Measurements from ENCODE around the gene THSD4. TPM values are rescaled to one million over a fixed set of nuclear protein-coding genes. Genes with fewer than 3 reads are reported as not detected.

THSD4 gene
- total and polyA plus RNA-seq, 5 donors from 2014 or later: not detected

DNA sequence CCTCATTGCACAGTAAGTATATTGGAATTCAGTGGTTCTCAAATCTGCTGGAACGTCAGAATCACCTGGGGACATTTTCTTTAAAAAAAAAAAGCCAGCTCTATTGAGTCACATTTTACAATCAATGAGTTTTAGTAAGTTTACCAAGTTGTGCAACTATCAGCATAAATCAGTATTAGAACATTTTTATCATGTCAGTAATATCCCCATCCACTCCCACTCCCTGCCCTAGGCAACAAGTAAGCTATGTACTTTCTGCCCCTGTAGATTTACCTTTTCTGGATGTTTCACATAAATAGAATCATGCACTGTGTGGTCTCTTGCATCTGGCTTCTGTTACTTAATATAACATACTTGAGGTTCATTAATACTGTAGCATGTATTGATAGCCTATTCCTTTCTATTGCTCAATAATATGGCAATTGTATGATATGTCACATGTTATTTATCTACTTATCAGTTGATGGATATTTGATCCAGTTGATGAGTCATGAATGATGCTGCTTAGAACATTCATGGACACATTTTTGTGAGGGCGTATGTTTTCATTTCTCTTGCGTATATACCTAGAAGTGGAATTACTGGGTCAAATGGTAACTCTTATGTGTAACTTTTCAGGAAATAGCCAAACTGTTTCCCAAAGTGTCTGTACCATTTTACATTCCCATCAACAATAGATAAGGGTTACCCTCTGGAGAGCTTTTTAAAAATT lies 180.5 kb downstream of the THSD4 start:
- Mint-ChIP-seq H3K27ac (no peak overlapping the region), H3K4me3 (no peak overlapping the region), H3K9me3 (peaks cover 0 to 3% (median 0%) of the 10 kb centered on the region in 7 donors), H3K27me3 (peaks cover 11% of the 10 kb centered on the region), H3K4me1 (peaks cover 0 to 16% (median 10%) of the 10 kb centered on the region in 4 donors), H3K36me3 (no peaks in the 10 kb centered on the region)
- Histone ChIP-seq H3K4me1 (ENCODE audit: control insufficient read depth, insufficient read depth, low read length, poor library complexity, severe bottlenecking) (no peaks in the 10 kb centered on the region), H3K4me3 (ENCODE audit: low read depth, low read length) (no peak overlapping the region), H3K27me3 (ENCODE audit: control insufficient read depth, insufficient read depth, low read length) (no peaks in the 10 kb centered on the region), H3K36me3 (ENCODE audit: control insufficient read depth, insufficient read depth, low read length) (no peaks in the 10 kb centered on the region), H3K9me3 (ENCODE audit: control insufficient read depth in 2 of 2, low read length in 2 of 2) (no peaks in the 10 kb centered on the region), H3K27ac (ENCODE audit: insufficient read depth, low read length, poor library complexity, severe bottlenecking) (no peak overlapping the region)
- no peak for ATAC-seq (ENCODE audit: low read depth in 2 of 2)
- DNase-seq: no peak

DNA sequence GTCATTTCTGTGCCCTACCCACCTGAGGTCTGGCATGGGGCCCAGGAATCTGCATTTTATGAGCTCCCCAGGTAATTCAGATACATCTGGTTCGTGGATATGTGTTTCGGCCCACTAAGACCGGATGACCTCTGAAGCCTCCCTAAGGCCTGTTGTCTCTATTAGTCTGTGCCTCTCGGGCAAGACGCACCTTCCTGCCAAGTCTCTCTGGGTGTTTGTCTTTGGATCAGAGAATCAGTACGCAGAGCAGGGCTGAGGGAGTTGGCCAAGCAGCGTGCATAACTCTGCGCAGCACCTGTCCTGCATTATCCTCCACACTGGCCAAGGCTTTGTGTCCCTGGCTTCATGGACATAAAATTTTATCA lies 181.0 kb downstream of the THSD4 start:
- Histone ChIP-seq H3K27me3 (ENCODE audit: control insufficient read depth, insufficient read depth, low read length) (no peaks in the 10 kb centered on the region), H3K4me1 (ENCODE audit: control insufficient read depth, insufficient read depth, low read length, poor library complexity, severe bottlenecking) (no peaks in the 10 kb centered on the region), H3K4me3 (ENCODE audit: low read depth, low read length) (no peak overlapping the region), H3K27ac (ENCODE audit: insufficient read depth, low read length, poor library complexity, severe bottlenecking) (no peak overlapping the region), H3K36me3 (ENCODE audit: control insufficient read depth, insufficient read depth, low read length) (no peaks in the 10 kb centered on the region), H3K9me3 (ENCODE audit: control insufficient read depth in 2 of 2, low read length in 2 of 2) (no peaks in the 10 kb centered on the region)
- DNase-seq (no peak), ATAC-seq (ENCODE audit: low read depth in 2 of 2) (no peak)
- Mint-ChIP-seq H3K27me3 (peaks cover 11% of the 10 kb centered on the region), H3K27ac (no peak overlapping the region), H3K4me1 (peaks cover 0 to 14% (median 9%) of the 10 kb centered on the region in 4 donors), H3K9me3 (peaks cover 0 to 3% (median 0%) of the 10 kb centered on the region in 7 donors), H3K4me3 (no peak overlapping the region), H3K36me3 (no peaks in the 10 kb centered on the region)

GRCh38 chr15:71301958-71302621 lies 186.8 kb downstream of the THSD4 start:
- DNase-seq (no peak), ATAC-seq (ENCODE audit: low read depth in 2 of 2) (no peak)
- Histone ChIP-seq H3K9me3 (ENCODE audit: control insufficient read depth in 2 of 2, low read length in 2 of 2) (no peaks in the 10 kb centered on the region), H3K4me3 (ENCODE audit: low read depth, low read length) (no peak overlapping the region), H3K36me3 (ENCODE audit: control insufficient read depth, insufficient read depth, low read length) (no peaks in the 10 kb centered on the region), H3K27ac (ENCODE audit: insufficient read depth, low read length, poor library complexity, severe bottlenecking) (no peak overlapping the region), H3K27me3 (ENCODE audit: control insufficient read depth, insufficient read depth, low read length) (no peaks in the 10 kb centered on the region), H3K4me1 (ENCODE audit: control insufficient read depth, insufficient read depth, low read length, poor library complexity, severe bottlenecking) (no peaks in the 10 kb centered on the region)
- no peaks in the 10 kb centered on the region for H3K27me3 Mint-ChIP-seq
- no peaks in the 10 kb centered on the region for H3K36me3 Mint-ChIP-seq
- peaks cover 0 to 2% (median 0%) of the 10 kb centered on the region in 7 donors for H3K9me3 Mint-ChIP-seq
- H3K4me3 Mint-ChIP-seq: no peak overlapping the region
- H3K27ac Mint-ChIP-seq: no peak overlapping the region
- no peaks in the 10 kb centered on the region for H3K4me1 Mint-ChIP-seq

- Mint-ChIP-seq H3K36me3 (no peaks in the 10 kb centered on the region), H3K4me3 (no peak overlapping the region), H3K4me1 (no peaks in the 10 kb centered on the region), H3K27ac (peak overlapping the region in 1 of 3 donors; percentile 29), H3K27me3 (no peaks in the 10 kb centered on the region), H3K9me3 (peaks cover 0 to 2% (median 0%) of the 10 kb centered on the region in 7 donors)
- Histone ChIP-seq H3K27me3 (ENCODE audit: control insufficient read depth, insufficient read depth, low read length) (no peaks in the 10 kb centered on the region), H3K9me3 (ENCODE audit: control insufficient read depth in 2 of 2, low read length in 2 of 2) (no peaks in the 10 kb centered on the region), H3K4me1 (ENCODE audit: control insufficient read depth, insufficient read depth, low read length, poor library complexity, severe bottlenecking) (no peaks in the 10 kb centered on the region), H3K36me3 (ENCODE audit: control insufficient read depth, insufficient read depth, low read length) (no peaks in the 10 kb centered on the region), H3K4me3 (ENCODE audit: low read depth, low read length) (no peak overlapping the region), H3K27ac (ENCODE audit: insufficient read depth, low read length, poor library complexity, severe bottlenecking) (no peak overlapping the region)
- ATAC-seq (ENCODE audit: low read depth in 2 of 2) (no peak), DNase-seq (no peak)
Observed at GRCh38 chr15:71302861-71303410, 187.7 kb downstream of the THSD4 start.

DNA sequence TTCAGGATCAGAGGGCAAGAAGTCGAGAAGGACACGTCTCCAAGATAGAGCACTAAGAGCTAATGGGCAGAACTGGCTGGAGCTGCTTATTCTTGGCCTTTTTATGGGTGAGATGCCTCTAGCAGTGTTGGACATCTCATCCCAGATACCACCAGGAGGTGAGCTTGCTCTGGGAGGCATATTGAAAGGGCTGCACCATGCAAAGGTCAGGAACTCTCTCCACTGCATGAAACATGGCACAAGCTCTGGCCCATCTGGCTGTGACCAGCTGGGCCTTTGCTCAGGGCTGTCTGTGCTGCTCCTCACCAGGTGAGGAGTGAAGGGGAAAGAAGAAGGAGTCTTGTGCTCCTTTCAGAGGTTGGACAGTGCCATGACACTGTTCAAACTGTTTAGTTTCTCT lies 188.7 kb downstream of the THSD4 start:
- no peaks in the 10 kb centered on the region for H3K27me3 ChIP-seq (ENCODE audit: control insufficient read depth, insufficient read depth, low read length)
- Mint-ChIP-seq H3K4me3 (no peak overlapping the region), H3K27ac (no peak overlapping the region), H3K36me3 (no peaks in the 10 kb centered on the region), H3K27me3 (no peaks in the 10 kb centered on the region), H3K4me1 (no peaks in the 10 kb centered on the region), H3K9me3 (peaks cover 0 to 2% (median 0%) of the 10 kb centered on the region in 7 donors)
- no peaks in the 10 kb centered on the region for H3K9me3 ChIP-seq (ENCODE audit: control insufficient read depth in 2 of 2, low read length in 2 of 2)
- H3K4me1 ChIP-seq (ENCODE audit: control insufficient read depth, insufficient read depth, low read length, poor library complexity, severe bottlenecking): no peaks in the 10 kb centered on the region
- no peaks in the 10 kb centered on the region for H3K36me3 ChIP-seq (ENCODE audit: control insufficient read depth, insufficient read depth, low read length)
- no peak overlapping the region for H3K4me3 ChIP-seq (ENCODE audit: low read depth, low read length)
- no peak overlapping the region for H3K27ac ChIP-seq (ENCODE audit: insufficient read depth, low read length, poor library complexity, severe bottlenecking)
- DNase-seq (no peak), ATAC-seq (ENCODE audit: low read depth in 2 of 2) (no peak)

GRCh38 chr15:71304681-71305080 lies 189.4 kb downstream of the THSD4 start:
- no peak for ATAC-seq (ENCODE audit: low read depth in 2 of 2)
- Histone ChIP-seq H3K4me1 (ENCODE audit: control insufficient read depth, insufficient read depth, low read length, poor library complexity, severe bottlenecking) (no peaks in the 10 kb centered on the region), H3K9me3 (ENCODE audit: control insufficient read depth in 2 of 2, low read length in 2 of 2) (no peaks in the 10 kb centered on the region), H3K36me3 (ENCODE audit: control insufficient read depth, insufficient read depth, low read length) (no peaks in the 10 kb centered on the region), H3K27ac (ENCODE audit: insufficient read depth, low read length, poor library complexity, severe bottlenecking) (no peak overlapping the region), H3K4me3 (ENCODE audit: low read depth, low read length) (no peak overlapping the region), H3K27me3 (ENCODE audit: control insufficient read depth, insufficient read depth, low read length) (no peaks in the 10 kb centered on the region)
- Mint-ChIP-seq H3K9me3 (peaks cover 0 to 2% (median 0%) of the 10 kb centered on the region in 7 donors), H3K27me3 (no peaks in the 10 kb centered on the region), H3K4me1 (no peaks in the 10 kb centered on the region), H3K36me3 (no peaks in the 10 kb centered on the region), H3K27ac (no peak overlapping the region), H3K4me3 (no peak overlapping the region)
- no peak for DNase-seq

DNA sequence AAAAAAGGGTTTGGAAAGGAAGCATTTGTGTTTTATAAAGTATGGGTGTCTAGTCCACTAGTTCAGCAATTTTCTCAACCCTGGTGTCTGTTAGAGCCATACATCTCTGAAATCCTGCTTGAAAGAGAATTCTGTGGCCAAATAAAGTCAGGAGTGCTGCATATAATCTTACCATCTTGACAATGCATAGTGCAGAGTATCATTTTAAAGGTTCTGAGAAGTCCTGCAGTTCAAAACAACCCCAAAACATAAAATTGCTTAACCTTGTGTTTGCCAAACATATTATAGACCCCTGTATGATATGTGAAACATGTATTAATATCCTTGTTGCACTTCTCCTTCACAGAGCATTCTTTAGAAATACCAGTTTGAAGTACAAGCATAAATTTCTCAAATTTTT lies 191.3 kb downstream of the THSD4 start:
- Mint-ChIP-seq H3K27ac (no peak overlapping the region), H3K27me3 (no peaks in the 10 kb centered on the region), H3K4me1 (no peaks in the 10 kb centered on the region), H3K9me3 (peaks cover 0 to 2% (median 0%) of the 10 kb centered on the region in 7 donors), H3K36me3 (no peaks in the 10 kb centered on the region), H3K4me3 (no peak overlapping the region)
- H3K27me3 ChIP-seq (ENCODE audit: control insufficient read depth, insufficient read depth, low read length): no peaks in the 10 kb centered on the region
- DNase-seq (no peak), ATAC-seq (ENCODE audit: low read depth in 2 of 2) (no peak)
- no peak overlapping the region for H3K4me3 ChIP-seq (ENCODE audit: low read depth, low read length)
- no peaks in the 10 kb centered on the region for H3K9me3 ChIP-seq (ENCODE audit: control insufficient read depth in 2 of 2, low read length in 2 of 2)
- no peak overlapping the region for H3K27ac ChIP-seq (ENCODE audit: insufficient read depth, low read length, poor library complexity, severe bottlenecking)
- no peaks in the 10 kb centered on the region for H3K36me3 ChIP-seq (ENCODE audit: control insufficient read depth, insufficient read depth, low read length)
- H3K4me1 ChIP-seq (ENCODE audit: control insufficient read depth, insufficient read depth, low read length, poor library complexity, severe bottlenecking): no peaks in the 10 kb centered on the region
